ENCODE results near the gene NMT1.

DNA sequence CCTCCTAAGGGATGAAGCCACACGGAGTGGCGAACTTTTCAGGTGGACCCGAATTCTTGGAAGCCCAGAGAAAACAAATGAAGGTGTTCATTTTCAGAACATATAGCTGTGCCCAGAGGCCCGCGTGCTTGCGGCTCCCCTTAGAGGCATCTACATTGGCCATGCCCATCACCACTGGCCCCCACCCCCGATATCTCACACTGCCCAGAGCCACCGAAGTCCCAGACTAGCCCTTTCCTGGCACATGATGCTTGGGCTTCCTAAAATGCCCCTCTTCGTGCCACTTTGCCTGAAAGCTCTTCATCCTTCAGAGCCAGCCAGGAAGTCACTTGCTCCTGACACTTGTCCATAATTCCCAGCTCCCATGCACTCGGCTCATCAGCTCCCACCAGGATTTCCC lies 85.0 kb downstream of the NMT1 start:
- TF ChIP-seq CTCF (tag by site-specific recombination; IDR thresholded peaks at IDR 0.05): no peak
- TF ChIP-seq, protein P1, sequence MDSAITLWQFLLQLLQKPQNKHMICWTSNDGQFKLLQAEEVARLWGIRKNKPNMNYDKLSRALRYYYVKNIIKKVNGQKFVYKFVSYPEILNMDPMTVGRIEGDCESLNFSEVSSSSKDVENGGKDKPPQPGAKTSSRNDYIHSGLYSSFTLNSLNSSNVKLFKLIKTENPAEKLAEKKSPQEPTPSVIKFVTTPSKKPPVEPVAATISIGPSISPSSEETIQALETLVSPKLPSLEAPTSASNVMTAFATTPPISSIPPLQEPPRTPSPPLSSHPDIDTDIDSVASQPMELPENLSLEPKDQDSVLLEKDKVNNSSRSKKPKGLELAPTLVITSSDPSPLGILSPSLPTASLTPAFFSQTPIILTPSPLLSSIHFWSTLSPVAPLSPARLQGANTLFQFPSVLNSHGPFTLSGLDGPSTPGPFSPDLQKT (IDR thresholded peaks at IDR 0.05; ENCODE audit: borderline replicate concordance, low read depth, low read length): no peak

Measured in HEK293 (cell line).